GM20431 (cell line): Measurements from ENCODE around the gene PCDH10.
"Not testable (repeated sequence)": the region's sequence is repeated elsewhere in the genome, so short reads cannot be mapped to it uniquely, and the experiment has no call there.

Source experiments
- in situ Hi-C: fragments of 300-500 bp; cut with MseI, MboI; formaldehyde crosslinking; loops from one replicate; pipeline ENCODE4 v1.15.0; 2020; ENCODE audit warnings: low sequenced_read_pairs; ENCODE audit not compliant: unreplicated experiment

The PCDH10 gene

GRCh38 chr4:133208694-133209285, 59.7 kb downstream of the PCDH10 start:
- in situ Hi-C loops, result no loop called here

- in situ Hi-C loops, result no loop called here
Observed at GRCh38 chr4:133233922-133234321, 84.8 kb downstream of the PCDH10 start.

GRCh38 chr4:133240451-133240850, 91.4 kb downstream of the PCDH10 start:
- in situ Hi-C loops, result not testable (repeated sequence)
